NCI-H2171 (cell line): ENCODE results near the gene OAS3.
"Not testable (repeated sequence)": the region's sequence is repeated elsewhere in the genome, so short reads cannot be mapped to it uniquely, and the experiment has no call there.

Source experiments
- DNase-seq: peaks from one replicate; lab custom pipeline; 2025; lab: John Stamatoyannopoulos, UW

Gene OAS3

GRCh38 chr12:112924986-112925385, 13.3 kb upstream of the OAS3 start:
- no peak for DNase-seq

GRCh38 chr12:112926416-112927033, 11.7 kb upstream of the OAS3 start:
- DNase-seq, result not testable (repeated sequence)

- DNase-seq, result no peak
Measured at GRCh38 chr12:112927475-112927874, 10.8 kb upstream of the OAS3 start.

- no peak for DNase-seq
Measured at GRCh38 chr12:112927925-112928324, 10.3 kb upstream of the OAS3 start.

- DNase-seq, result no peak
Measured at GRCh38 chr12:112928978-112929377, 9.3 kb upstream of the OAS3 start.

GRCh38 chr12:112929715-112930114, 8.6 kb upstream of the OAS3 start:
- DNase-seq, result no peak

GRCh38 chr12:112930350-112930749, 7.9 kb upstream of the OAS3 start:
- no peak for DNase-seq

- no peak for DNase-seq
Measured at GRCh38 chr12:112932485-112933128, 5.7 kb upstream of the OAS3 start.

GRCh38 chr12:112933129-112933505, 5.2 kb upstream of the OAS3 start:
- no peak for DNase-seq

GRCh38 chr12:112936264-112936663, 2.0 kb upstream of the OAS3 start:
- DNase-seq, result no peak

GRCh38 chr12:112936927-112937326, 1.3 kb upstream of the OAS3 start:
- no peak for DNase-seq

GRCh38 chr12:112938751-112939150, 477 bp downstream of the OAS3 start:
- no peak for DNase-seq

GRCh38 chr12:112939761-112940381, 1.6 kb downstream of the OAS3 start:
- no peak for DNase-seq

- no peak for DNase-seq
Measured at GRCh38 chr12:112941528-112942335, 3.5 kb downstream of the OAS3 start.

- DNase-seq, result no peak
Measured at GRCh38 chr12:112942572-112942971, 4.3 kb downstream of the OAS3 start.

- DNase-seq, result no peak
Measured at GRCh38 chr12:112944024-112944690, 5.9 kb downstream of the OAS3 start.

- DNase-seq, result no peak
Measured at GRCh38 chr12:112945515-112945914, 7.2 kb downstream of the OAS3 start.

- DNase-seq, result no peak
Measured at GRCh38 chr12:112946236-112947000, 8.1 kb downstream of the OAS3 start.

GRCh38 chr12:112947314-112947713, 9.0 kb downstream of the OAS3 start:
- DNase-seq, result no peak

- DNase-seq, result no peak
Measured at GRCh38 chr12:112947761-112948160, 9.5 kb downstream of the OAS3 start.

GRCh38 chr12:112948806-112949205, 10.5 kb downstream of the OAS3 start:
- no peak for DNase-seq
